Astrocyte (in vitro differentiated cells and primary cell): ENCODE measurements around the gene TCF7.

ENCODE experiments used
- EZH2 ChIP-seq: IDR thresholded peaks from 2 replicates; pipeline ENCODE4 v1.6.1; 2012; ENCODE audit warnings: mild to moderate bottlenecking, low read length, inconsistent platforms; ENCODE audit not compliant: insufficient read depth
- TF ChIP-seq, protein P1 (sequence below): IDR thresholded peaks from 2 replicates; pipeline ENCODE4 v1.5.1; 2011; ENCODE audit warnings: low read depth, mild to moderate bottlenecking, inconsistent platforms, low read length, moderate library complexity; ENCODE audit not compliant: insufficient read depth

DNA sequence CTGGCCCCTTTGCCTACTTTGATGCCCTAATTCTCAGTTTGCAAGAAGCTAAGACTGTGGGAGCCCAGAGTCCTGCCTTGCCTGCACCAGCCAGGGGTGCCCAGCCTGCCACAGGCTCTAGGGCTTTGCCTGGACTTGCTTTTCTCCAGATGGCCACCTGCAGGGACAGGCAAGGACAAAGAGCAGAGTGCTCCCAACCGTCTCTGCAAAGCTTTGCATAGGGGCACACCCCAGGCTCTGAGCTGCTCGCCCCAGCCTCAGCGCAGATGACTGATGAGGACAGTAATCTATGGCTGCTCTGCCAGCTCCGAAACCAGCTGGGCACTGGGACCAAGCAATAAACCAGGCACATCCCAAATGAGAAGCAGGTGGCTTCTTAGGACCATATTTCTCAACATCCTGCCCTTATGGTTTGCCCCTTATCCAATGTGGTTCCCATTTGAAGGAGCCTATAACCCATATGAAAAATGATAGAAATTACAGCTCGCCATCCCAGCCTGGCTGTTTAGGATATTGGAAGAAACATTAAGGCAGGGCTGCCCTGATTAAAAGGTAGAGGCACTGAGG is 25.4 kb upstream of the TCF7 start:
- TF ChIP-seq, protein P1, sequence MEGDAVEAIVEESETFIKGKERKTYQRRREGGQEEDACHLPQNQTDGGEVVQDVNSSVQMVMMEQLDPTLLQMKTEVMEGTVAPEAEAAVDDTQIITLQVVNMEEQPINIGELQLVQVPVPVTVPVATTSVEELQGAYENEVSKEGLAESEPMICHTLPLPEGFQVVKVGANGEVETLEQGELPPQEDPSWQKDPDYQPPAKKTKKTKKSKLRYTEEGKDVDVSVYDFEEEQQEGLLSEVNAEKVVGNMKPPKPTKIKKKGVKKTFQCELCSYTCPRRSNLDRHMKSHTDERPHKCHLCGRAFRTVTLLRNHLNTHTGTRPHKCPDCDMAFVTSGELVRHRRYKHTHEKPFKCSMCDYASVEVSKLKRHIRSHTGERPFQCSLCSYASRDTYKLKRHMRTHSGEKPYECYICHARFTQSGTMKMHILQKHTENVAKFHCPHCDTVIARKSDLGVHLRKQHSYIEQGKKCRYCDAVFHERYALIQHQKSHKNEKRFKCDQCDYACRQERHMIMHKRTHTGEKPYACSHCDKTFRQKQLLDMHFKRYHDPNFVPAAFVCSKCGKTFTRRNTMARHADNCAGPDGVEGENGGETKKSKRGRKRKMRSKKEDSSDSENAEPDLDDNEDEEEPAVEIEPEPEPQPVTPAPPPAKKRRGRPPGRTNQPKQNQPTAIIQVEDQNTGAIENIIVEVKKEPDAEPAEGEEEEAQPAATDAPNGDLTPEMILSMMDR: no peak
- TF ChIP-seq EZH2: no peak
